Medulla oblongata (tissue), 1 donor: Measurements from ENCODE around the gene TESPA1.
"Not testable (repeated sequence)": the region's sequence is repeated elsewhere in the genome, so short reads cannot be mapped to it uniquely, and the experiment has no call there.

Experiments used
- DNase-seq: peaks from one replicate; pipeline ENCODE4 v3.0.0-alpha.2; 2015; ENCODE audit errors: extremely low spot score

TESPA1 gene

DNA sequence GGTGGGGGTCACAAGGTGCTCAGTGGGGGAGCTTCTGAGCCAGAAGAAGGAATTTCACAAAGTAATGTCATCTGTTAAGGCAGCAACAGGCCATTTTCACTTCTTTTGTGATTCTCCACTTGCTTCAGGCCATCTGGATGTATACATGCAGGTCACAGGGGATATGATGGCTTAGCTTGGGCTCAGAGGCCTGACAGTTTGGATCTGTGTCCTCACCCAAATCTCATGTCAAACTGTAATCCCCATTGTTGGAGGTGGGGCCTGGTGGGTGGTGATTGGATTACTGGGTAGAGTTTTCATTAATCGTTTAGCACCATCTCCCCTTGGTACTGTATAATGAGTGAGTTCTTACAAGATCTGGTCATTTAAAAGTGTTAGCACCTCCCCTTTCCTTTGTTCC, 36.4 kb downstream of the TESPA1 start:
- no peak for DNase-seq

DNA sequence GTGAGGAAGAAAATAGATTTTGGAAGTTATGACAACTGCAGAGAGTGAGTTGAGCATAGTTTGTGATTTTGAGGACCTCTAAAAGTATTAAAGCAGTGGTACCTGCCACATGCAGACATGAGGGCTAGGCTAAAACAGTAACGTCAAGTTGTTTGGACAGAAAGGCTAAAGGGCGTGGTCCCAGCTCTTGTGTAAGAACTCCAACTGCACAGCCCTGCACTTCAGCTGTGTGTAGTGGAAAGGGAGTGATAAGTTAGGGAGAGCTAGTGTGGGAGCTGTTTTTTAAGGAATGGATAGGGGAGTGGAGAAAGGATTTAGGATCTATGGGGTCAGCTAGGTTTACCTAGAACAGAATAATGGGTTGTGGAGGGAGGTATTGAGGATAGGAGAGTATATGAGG, 39.5 kb downstream of the TESPA1 start:
- no peak for DNase-seq

DNA sequence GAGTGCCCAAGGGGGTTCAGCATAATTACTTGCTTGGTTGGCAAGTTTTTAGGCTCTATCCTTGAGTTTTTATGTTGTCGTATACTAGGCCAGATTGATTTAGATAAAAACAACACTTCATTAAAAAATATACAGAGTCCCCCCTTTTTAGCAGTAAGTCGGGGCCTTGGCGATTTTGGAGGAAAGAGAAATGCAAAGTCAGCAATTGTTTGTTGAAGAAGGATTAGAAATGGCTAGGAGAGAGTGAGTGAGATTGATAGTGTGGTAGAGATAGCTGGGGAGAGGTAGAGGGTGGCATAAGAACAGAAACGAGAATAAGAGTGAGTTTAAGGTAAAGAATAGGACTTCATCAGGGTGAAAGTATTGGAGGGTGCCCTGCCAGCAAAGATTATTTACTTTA, 41.3 kb downstream of the TESPA1 start:
- DNase-seq, result not testable (repeated sequence)

- peak; percentile 83 for DNase-seq
These were observed 42.9 kb downstream of the TESPA1 start for GRCh38 chr12:54941659-54942058.

GRCh38 chr12:54940727-54941315, 43.7 kb downstream of the TESPA1 start:
- peak; percentile 10 for DNase-seq

- no peak for DNase-seq
These were observed 46.6 kb downstream of the TESPA1 start for GRCh38 chr12:54937929-54938328.

GRCh38 chr12:54937376-54937775, 47.2 kb downstream of the TESPA1 start:
- DNase-seq, result no peak

- no peak for DNase-seq
These were observed 47.8 kb downstream of the TESPA1 start for GRCh38 chr12:54936736-54937135.

GRCh38 chr12:54935235-54935951, 49.2 kb downstream of the TESPA1 start:
- DNase-seq, result no peak

- no peak for DNase-seq
These were observed 50.1 kb downstream of the TESPA1 start for GRCh38 chr12:54934419-54934818.

GRCh38 chr12:54933376-54933775, 51.2 kb downstream of the TESPA1 start:
- no peak for DNase-seq

- DNase-seq, result no peak
These were observed 51.9 kb downstream of the TESPA1 start for GRCh38 chr12:54932691-54933090.

DNA sequence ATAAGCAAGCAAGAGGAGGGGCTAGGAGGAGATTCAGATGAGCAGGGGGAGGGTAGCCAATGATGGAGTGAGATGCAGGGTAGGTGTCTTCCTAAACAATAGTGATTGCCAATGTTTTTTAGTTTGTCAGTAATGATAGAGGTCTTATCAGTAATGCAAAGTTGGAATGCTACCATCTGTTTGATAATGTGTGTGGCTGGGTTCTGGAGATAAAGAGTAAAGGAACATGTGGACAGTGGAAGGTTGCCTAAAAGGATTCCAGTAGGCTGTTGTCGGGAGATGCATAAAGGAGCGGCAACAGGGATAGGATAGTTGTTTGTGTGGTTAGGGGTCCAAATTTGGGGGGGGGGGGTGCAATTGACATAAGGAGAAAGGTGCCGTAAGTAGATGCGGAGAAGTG, 52.5 kb downstream of the TESPA1 start:
- no peak for DNase-seq

GRCh38 chr12:54929998-54930397, 54.6 kb downstream of the TESPA1 start:
- no peak for DNase-seq

DNA sequence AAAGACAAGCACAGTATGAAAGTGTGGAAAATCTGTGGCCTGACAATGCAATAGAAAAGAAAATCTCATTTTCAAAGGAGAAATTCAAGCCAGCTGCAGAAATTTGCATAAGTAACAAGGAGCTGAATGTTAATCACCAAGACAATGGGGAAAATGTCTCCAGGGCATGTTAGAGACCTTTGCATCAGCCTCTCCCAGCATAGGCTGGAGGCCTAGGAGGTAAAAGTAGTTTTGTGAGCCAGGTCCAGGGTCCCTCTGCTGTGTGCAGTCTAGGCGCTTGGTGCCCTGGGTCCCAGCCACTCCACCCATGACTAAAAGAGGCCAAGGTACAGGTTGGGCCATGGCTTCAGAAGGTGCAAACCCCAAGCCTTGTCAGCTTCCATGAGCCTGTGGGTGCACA, 58.3 kb downstream of the TESPA1 start:
- DNase-seq, result no peak

GRCh38 chr12:54924972-54925707, 59.4 kb downstream of the TESPA1 start:
- no peak for DNase-seq

GRCh38 chr12:54917001-54917488, 67.5 kb downstream of the TESPA1 start:
- no peak for DNase-seq
